H1 (cell line): Measurements from ENCODE around the gene HADHB.

Source experiments
- CHD2 ChIP-seq: IDR thresholded peaks from 2 replicates; pipeline ENCODE4 v1.6.1; 2012; ENCODE audit warnings: low read length, improper control_type of control experiment
- CTCF ChIP-seq, 3 experiments: IDR thresholded peaks; 1 replicate in 2 of 3; 2 replicates in 1 of 3; pipeline versions ENCODE4 v1.5.1 to v1.6.1; 2011; ENCODE audit warnings: low read length in 3 of 3, mild to moderate bottlenecking in 3 of 3, inconsistent platforms in 2 of 3, low read depth in 1 of 3, moderate library complexity in 1 of 3; ENCODE audit not compliant: insufficient read depth in 1 of 3; ENCODE audit errors: control extremely low read depth in 1 of 3
- HDAC6 ChIP-seq: IDR thresholded peaks from one replicate; pipeline ENCODE4 v1.7.1; 2012; ENCODE audit warnings: low read depth, mild to moderate bottlenecking, inconsistent platforms, low read length, moderate library complexity
- KDM1A ChIP-seq: fragments of 200-600, 300-600 bp; sonication (generic); IDR thresholded peaks from 2 replicates; pipeline ENCODE4 v1.7.1; 2016; ENCODE audit warnings: mild to moderate bottlenecking, low read length, borderline replicate concordance
- MAFK ChIP-seq: IDR thresholded peaks from 2 replicates; pipeline ENCODE4 v1.6.1; 2012; ENCODE audit warnings: low read depth, mild to moderate bottlenecking, improper control_type of control experiment, low read length
- PHF8 ChIP-seq: fragments of 200-600 bp; sonication (generic); conservative IDR thresholded peaks from 2 replicates; pipeline ENCODE4 v1.7.1; 2012; ENCODE audit warnings: low read depth, mild to moderate bottlenecking, inconsistent platforms, low read length, moderate library complexity
- POLR2A ChIP-seq, 2 experiments: IDR thresholded peaks; 1 replicate in 1 of 2; 2 replicates in 1 of 2; pipeline ENCODE4 v1.6.1; 2011; ENCODE audit warnings: low read depth in 2 of 2, low read length in 2 of 2, mild to moderate bottlenecking in 2 of 2; ENCODE audit errors: control extremely low read depth in 1 of 2
- ZNF274 ChIP-seq: IDR thresholded peaks from 2 replicates; pipeline ENCODE4 v1.7.0; 2012; ENCODE audit warnings: low read length, borderline replicate concordance; ENCODE audit errors: extremely low read depth

- TF ChIP-seq KDM1A (no peak), CTCF (IDR thresholded peaks at IDR 0.05; ENCODE audit: control extremely low read depth in 1 of 3, insufficient read depth in 1 of 3, low read depth in 1 of 3, low read length in 3 of 3) (no peak), PHF8 (no peak), ZNF274 (no peak), HDAC6 (no peak), MAFK (no peak), CHD2 (no peak), POLR2A (IDR thresholded peaks at IDR 0.05; ENCODE audit: control extremely low read depth in 1 of 2, low read depth in 2 of 2, low read length in 2 of 2) (no peak)
These were observed 49.4 kb upstream of the HADHB start for GRCh38 chr2:26195040-26195984.
